Heart right ventricle (tissue), 16 donors: ENCODE results near the gene HINT3. TPM values are rescaled to one million over a fixed set of nuclear protein-coding genes. Genes with fewer than 3 reads are reported as not detected.

Source experiments
- ATAC-seq, 8 donors: fragments of 200-7000 bp; cut with Tn5 transposase; one replicate each; pipeline ENCODE4 v1.9.1; 2020; ENCODE audit warnings: mild to moderate bottlenecking in 8 of 8, moderate library complexity in 8 of 8, moderate number of reproducible peaks in 1 of 8
- DNase-seq, 2 donors: peaks; one replicate each; pipeline ENCODE4 v3.0.0-alpha.2; 2020
- H3K27ac ChIP-seq, 10 donors: fragments of 200-600 bp; sonication (generic) in 2 of 10; one replicate each; pipeline versions ENCODE4 v1.5.0 to v1.8.0; 2020 to 2022; ENCODE audit warnings: mild to moderate bottlenecking in 3 of 10
- H3K27me3 ChIP-seq, 7 donors: fragments of 200-600 bp; one replicate each; pipeline ENCODE4 v1.8.0; 2021 to 2022; ENCODE audit warnings: mild to moderate bottlenecking in 2 of 7
- H3K36me3 ChIP-seq, 9 donors: fragments of 200-600 bp; sonication (generic) in 1 of 9; one replicate each; pipeline versions ENCODE4 v1.5.0 to v1.8.0; 2020 to 2022; ENCODE audit warnings: mild to moderate bottlenecking in 2 of 9
- H3K4me1 ChIP-seq, 9 donors: fragments of 200-600 bp; sonication (generic) in 1 of 9; one replicate each; pipeline versions ENCODE4 v1.5.0 to v1.8.0; 2020 to 2022; ENCODE audit warnings: mild to moderate bottlenecking in 4 of 9
- H3K4me3 ChIP-seq, 10 donors: fragments of 200-600 bp; sonication (generic) in 2 of 10; one replicate each; pipeline versions ENCODE4 v1.5.0 to v1.8.0; 2020 to 2022; ENCODE audit warnings: mild to moderate bottlenecking in 7 of 10, moderate library complexity in 2 of 10
- H3K9me3 ChIP-seq, 11 donors: fragments of 200-600 bp in 10 of 11; sonication (generic) in 2 of 11; one replicate each; pipeline versions ENCODE4 v1.5.0 to v1.8.0; 2013 to 2022; ENCODE audit warnings: mild to moderate bottlenecking in 2 of 11, control low read depth in 1 of 11, moderate library complexity in 1 of 11
- CTCF ChIP-seq, 9 donors: fragments of 200-600 bp; sonication (generic) in 2 of 9; IDR thresholded peaks; one replicate each; pipeline versions ENCODE4 v1.5.0 to v1.8.0; 2021 to 2022; ENCODE audit warnings: antibody characterized with exemption in 9 of 9, mild to moderate bottlenecking in 5 of 9, moderate library complexity in 1 of 9
- WGBS, 2 donors: extraction: QIAGEN DNeasy Blood & Tissue Kit; methylation state at CpG; one replicate each; pipeline ENCODE4 v1.1.7; 2013; ENCODE audit warnings: inconsistent platforms in 1 of 2; 5-methylcytosine and 5-hydroxymethylcytosine counted together
- intact Hi-C, 10 donors: fragments of 100-400 bp; cut with DNase I; formaldehyde crosslinking; loops; one replicate each; pipeline versions ENCODE4 v1.11.1 to v1.14.2; 2022
- polyA plus RNA-seq, 2 donors: library from polyadenylated mRNA; stranded (reverse); fragments of 200-250 nt; gene quantifications; one replicate each; pipeline ENCODE4 v1.2.3, GENCODE V29; 2013
- total RNA-seq, 10 donors: library from RNA; stranded (reverse); fragmentation: NEBNext Ultra II Directional in 3 of 10; extraction: Animal tissue kit (Norgen Biotek cat#: 25700) in 3 of 10; gene quantifications; one replicate each; pipeline versions ENCODE4 v1.2.1 to v1.2.4, GENCODE V29; 2021 to 2023
- donor health status: Arrhythmogenic right ventricular cardiomyopathy.
- donor health status: ischemic (EF 13 %, LVEDD 7.1; RV severe dilation, severe dysfunction).
- donor health status: healthy with polysubstance abuse.
- donor health status: DM: no; HTN: yes; CAD: no.
- donor health status: DM: no; HTN: no; CAD: no.
- donor health status: ischemic (EF 25% LVEDD 6.9; RV normal size, moderate dysfunction).
- donor health status: ischemic (EF 25% LVEDD 5.7; RV mildly dilated, moderate dysfunction).
- donor health status: healthy.
- donor health status: DM: yes; HTN: yes; CAD: no.
- donor health status: Ischemic cardiomyopathy.
- donor health status: ischemic (EF 35%, LVEDD 5.7; RV mildly dilated, moderate dysfunction).
- donor health status: nonischemic (EF 11% LVEDD 7.7; RV severe dilation, severe dysfunction).
- donor health status: DM: yes; HTN: yes; CAD: no.
- donor health status: PGD.
- donor health status: ischemic (EF 29% LVEDD 5.4; RV normal size, mild dysfunction).
- donor health status: nonischemic (EF 23%, LVEDD 6.1; RV moderate dilation, normal function).

The HINT3 gene
- total and polyA plus RNA-seq, 12 donors = 6.2 to 41.6 (median 33.6) TPM

DNA sequence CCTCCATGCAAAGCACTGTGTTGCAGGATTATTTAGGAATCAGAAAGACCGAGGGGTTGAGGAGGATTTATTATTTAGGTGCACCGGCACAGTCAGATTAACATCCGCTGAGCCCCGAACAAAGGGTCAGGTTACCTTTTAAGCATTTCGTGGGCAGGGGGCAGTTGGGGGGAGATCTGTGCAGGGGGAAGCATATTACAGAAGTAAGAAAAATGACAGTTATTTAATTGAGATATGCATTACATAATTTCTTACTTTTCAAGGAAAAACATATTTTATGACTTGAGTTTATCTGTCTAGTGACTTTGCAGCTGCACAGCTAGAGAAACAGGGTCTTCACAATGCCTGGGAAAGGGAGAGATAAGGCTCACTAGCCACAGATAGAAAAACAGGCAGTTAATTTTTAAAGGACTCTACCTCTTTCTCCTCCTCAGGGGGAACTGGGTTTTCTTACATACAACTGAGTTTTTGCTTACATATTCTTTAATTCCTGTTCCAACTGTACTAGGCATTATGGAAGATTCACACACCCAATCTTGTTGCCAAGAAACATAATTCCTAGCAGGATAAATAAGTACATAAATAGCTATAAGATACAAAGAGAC lies 1.7 kb upstream of the HINT3 start:
- 59 to 70% methylated on average over 5 of the region's 5 CpGs for WGBS, 2 donors
- no peak overlapping the region for H3K4me3 ChIP-seq
- ATAC-seq = no peak
- H3K36me3 ChIP-seq = no peaks in the 10 kb centered on the region
- intact Hi-C loops = loop anchor here in 8 of 10 donors (5.0 to 10.0 kb wide), 12 partner anchors 38 to 653 kb away; partner anchors contain the start of genes NCOA7 (in 3 of the 8) and HDDC2 (in 2 of the 8)
- DNase-seq = no peak
- H3K27me3 ChIP-seq = no peaks in the 10 kb centered on the region
- no peak for TF ChIP-seq CTCF (IDR thresholded peaks at IDR 0.05)
- no peak overlapping the region for H3K27ac ChIP-seq
- no peaks in the 10 kb centered on the region for H3K9me3 ChIP-seq
- peaks cover 0 to 30% (median 23%) of the 10 kb centered on the region in 9 donors for H3K4me1 ChIP-seq

DNA sequence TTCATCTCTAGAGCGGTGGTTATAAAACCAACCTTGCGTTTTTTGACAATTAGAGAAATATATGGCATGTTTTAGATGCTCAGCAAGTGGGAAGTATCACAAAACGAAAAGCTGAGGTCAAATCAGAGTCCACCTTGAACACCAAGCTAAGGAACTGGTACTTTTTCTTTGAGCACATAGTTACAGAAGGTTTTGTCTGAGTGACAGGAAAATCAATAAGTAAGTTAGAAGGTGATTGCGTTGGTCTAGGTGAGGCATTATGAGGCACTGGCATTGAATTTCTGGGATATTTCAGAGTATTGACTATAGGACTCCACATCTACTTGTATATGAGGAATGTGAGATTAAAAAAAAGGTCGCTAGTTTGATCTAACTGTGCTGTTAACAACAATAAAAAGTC lies 597 bp upstream of the HINT3 start:
- Histone ChIP-seq H3K27me3 (no peaks in the 10 kb centered on the region), H3K27ac (peak overlapping the region in 8 of 10 donors; percentile 89 to 97 (median 95)), H3K36me3 (peaks cover 0 to under 1% (median 0%) of the 10 kb centered on the region in 9 donors), H3K9me3 (no peaks in the 10 kb centered on the region), H3K4me3 (peak overlapping the region in 9 of 10 donors; percentile 70 to 100 (median 87)), H3K4me1 (peaks cover 0 to 30% (median 24%) of the 10 kb centered on the region in 9 donors)
- no peak for ATAC-seq
- no peak for TF ChIP-seq CTCF (IDR thresholded peaks at IDR 0.05)
- DNase-seq = no peak
- 38 to 48% methylated on average over 5 of the region's 5 CpGs for WGBS, 2 donors
- intact Hi-C loops = loop anchor here in 8 of 10 donors (1.0 to 10.0 kb wide), 14 partner anchors 39 to 654 kb away; partner anchors contain the start of genes NCOA7 (in 3 of the 8) and HDDC2 (in 2 of the 8)

GRCh38 chr6:125957391-125957693 lies 772 bp downstream of the HINT3 start:
- Histone ChIP-seq H3K27me3 (no peaks in the 10 kb centered on the region), H3K4me3 (peak overlapping the region; percentile 70 to 100 (median 84)), H3K9me3 (no peaks in the 10 kb centered on the region), H3K36me3 (peaks cover 0 to 8% (median 0%) of the 10 kb centered on the region in 9 donors), H3K4me1 (peaks cover 0 to 30% (median 24%) of the 10 kb centered on the region in 9 donors), H3K27ac (peak overlapping the region in 9 of 10 donors; percentile 89 to 97 (median 95))
- WGBS, 2 donors = 5 to 7% methylated on average over 3 of the region's 3 CpGs
- no peak for TF ChIP-seq CTCF (IDR thresholded peaks at IDR 0.05)
- ATAC-seq (no peak), DNase-seq (no peak)
- intact Hi-C loops = loop anchor here in 8 of 10 donors (2.0 to 10.0 kb wide), 12 partner anchors 40 to 655 kb away; partner anchors contain the start of genes NCOA7 (in 3 of the 8) and HDDC2 (in 2 of the 8)

GRCh38 chr6:125957845-125958244 lies 1.3 kb downstream of the HINT3 start:
- Histone ChIP-seq H3K4me3 (peak overlapping the region; percentile 70 to 100 (median 84)), H3K4me1 (peaks cover 0 to 30% (median 24%) of the 10 kb centered on the region in 9 donors), H3K36me3 (peaks cover 0 to 8% (median 0%) of the 10 kb centered on the region in 9 donors), H3K9me3 (no peaks in the 10 kb centered on the region), H3K27ac (peak overlapping the region in 6 of 10 donors; percentile 94 to 97 (median 96)), H3K27me3 (no peaks in the 10 kb centered on the region)
- TF ChIP-seq CTCF (IDR thresholded peaks at IDR 0.05) = no peak
- ATAC-seq (peak in 3 of 8 donors; percentile 20 to 44 (median 30)), DNase-seq (no peak)
- intact Hi-C loops = loop anchor here in 8 of 10 donors (2.0 to 10.0 kb wide), 12 partner anchors 41 to 656 kb away; partner anchors contain the start of genes NCOA7 (in 3 of the 8) and HDDC2 (in 2 of the 8)
- WGBS, 2 donors = 40 to 42% methylated on average over 4 of the region's 4 CpGs
